ENCODE results near the gene FAM181A. TPM values are rescaled to one million over a fixed set of nuclear protein-coding genes. Genes with fewer than 3 reads are reported as not detected.

Gene FAM181A
- total and polyA plus RNA-seq, 9 of the 15 experiments (the other 6 are each of a cell fraction or from before 2014, with no cell fraction given): not detected

DNA sequence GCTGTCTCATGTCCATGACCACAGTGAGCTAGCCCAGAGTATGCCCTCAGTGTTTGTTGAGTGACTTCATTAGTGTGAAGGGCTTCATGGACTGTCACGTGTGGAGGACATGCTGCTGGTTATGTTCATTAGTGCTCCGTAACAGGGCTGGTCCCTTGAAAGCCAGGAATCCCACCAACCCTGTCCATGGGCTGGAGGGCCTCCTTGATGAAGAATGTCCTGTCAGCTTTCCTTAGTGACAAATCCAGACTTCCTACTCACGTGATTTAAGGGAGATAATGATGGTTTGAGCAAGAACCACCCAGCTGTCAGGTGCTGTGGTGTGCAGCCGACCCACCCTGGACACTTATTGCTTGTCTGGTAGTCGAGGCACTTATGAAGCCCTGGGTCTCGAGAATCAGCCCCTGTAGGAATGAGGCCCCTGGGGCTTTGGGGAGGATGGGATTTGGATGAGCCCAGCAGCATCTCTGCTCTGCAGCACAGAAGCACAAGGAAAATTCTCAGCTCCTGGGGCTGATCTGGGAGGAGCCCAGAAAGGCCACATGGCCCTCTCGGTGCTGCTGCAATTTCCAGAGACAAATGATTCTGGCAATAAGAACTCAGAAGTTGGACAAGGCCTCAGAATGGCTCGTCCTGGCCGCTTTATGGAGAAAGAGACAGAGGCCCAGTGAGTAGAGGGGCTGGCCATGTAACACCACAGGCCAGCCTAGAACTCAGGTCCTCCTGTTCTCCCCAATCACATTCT is 37.2 kb upstream of the FAM181A start:
- POLR2A ChIA-PET: no interaction called here
- CTCF ChIA-PET (ENCODE audit: low intra/inter-chr PET ratio): no interaction called here
- WGBS (ENCODE audit: insufficient coverage, low coverage, missing lambda C conversion rate): 0% methylated on average over 8 of the region's 9 CpGs

More for the DNA sequence above, 37.2 kb upstream of the FAM181A start:
- intact Hi-C loops (cut with micrococcal nuclease): no loop called here
- H3K27me3 ChIP-seq (ENCODE audit: control insufficient read depth in 2 of 2, insufficient read depth in 2 of 2, low read length in 2 of 2): peaks cover 0 to 17% of the 10 kb centered on the region in 2 experiments; a peak in 2 of 5 replicates
- H3K9me1 ChIP-seq (ENCODE audit: control insufficient read depth, insufficient read depth, low read length): no peaks in the 10 kb centered on the region
- no peaks in the 10 kb centered on the region for H3K9me3 ChIP-seq (replicated peaks; ENCODE audit: control insufficient read depth, insufficient read depth, low read depth, low read length)
- no peak overlapping the region for H3K9ac ChIP-seq (ENCODE audit: insufficient read depth in 1 of 2, low read depth in 2 of 2, low read length in 2 of 2)
- no peaks in the 10 kb centered on the region for H3K4me1 ChIP-seq (replicated peaks in 1 of 2; ENCODE audit: control insufficient read depth in 2 of 2, insufficient read depth in 2 of 2, low read length in 2 of 2)
- ATAC-seq: no peak
- BruUV-seq (replicated peaks): no TSS peak
- H3K4me2 ChIP-seq (ENCODE audit: insufficient read depth, low read length): no peak overlapping the region
- H3K27ac ChIP-seq (ENCODE audit: extremely low read depth, low read depth, low read length): no peak overlapping the region
- H2AFZ ChIP-seq (ENCODE audit: low read depth, low read length): no peak overlapping the region
- in situ Hi-C loops (cut with MboI): loop anchor here (10.0 kb wide), 1 partner anchor 235 kb away; no protein-coding TSS in a partner anchor
- no peak for DNase-seq (ENCODE audit: extremely low read depth in 1 of 4, low spot score in 3 of 4)
- H3K4me3 ChIP-seq: no peak overlapping the region
- no peaks in the 10 kb centered on the region for H3K79me2 ChIP-seq (ENCODE audit: control insufficient read depth, insufficient read depth, low read length)
- FAIRE-seq: no peak
- H3K36me3 ChIP-seq (ENCODE audit: control insufficient read depth, insufficient read depth, low read length): no peaks in the 10 kb centered on the region
- TF ChIP-seq RCOR1 (IDR thresholded peaks at IDR 0.05; ENCODE audit: borderline replicate concordance in 1 of 2, low read depth in 2 of 2, low read length in 2 of 2) (no peak), SAFB (IDR thresholded peaks at IDR 0.05; ENCODE audit: borderline replicate concordance, low read depth, low read length) (no peak)
- TF ChIP-seq, protein P1, sequence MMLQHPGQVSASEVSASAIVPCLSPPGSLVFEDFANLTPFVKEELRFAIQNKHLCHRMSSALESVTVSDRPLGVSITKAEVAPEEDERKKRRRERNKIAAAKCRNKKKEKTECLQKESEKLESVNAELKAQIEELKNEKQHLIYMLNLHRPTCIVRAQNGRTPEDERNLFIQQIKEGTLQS (IDR thresholded peaks at IDR 0.05): no peak
- TF ChIP-seq, protein P1 (CRISPR knock-in tag; conservative IDR thresholded peaks at IDR 0.05): no peak
- H4K20me1 ChIP-seq (replicated peaks; ENCODE audit: control insufficient read depth, insufficient read depth, low read length): no peaks in the 10 kb centered on the region
